G401.6 (cell line): ENCODE results near the gene COL5A1.
"Not testable (repeated sequence)": the region's sequence is repeated elsewhere in the genome, so short reads cannot be mapped to it uniquely, and the experiment has no call there.

Source experiments
- FAIRE-seq: peaks from 2 replicates; lab custom pipeline; 2012; peaks lifted over from hg19 to GRCh38; lab: Jason Lieb, UNC

The COL5A1 gene

GRCh38 chr9:134657666-134658377 lies 16.2 kb downstream of the COL5A1 start:
- no peak for FAIRE-seq

- FAIRE-seq: no peak
Measured at GRCh38 chr9:134658378-134658955, 16.9 kb downstream of the COL5A1 start.

GRCh38 chr9:134659688-134660131 lies 18.1 kb downstream of the COL5A1 start:
- FAIRE-seq: no peak

- FAIRE-seq: no peak
Measured at GRCh38 chr9:134660407-134660806, 18.8 kb downstream of the COL5A1 start.

- FAIRE-seq: no peak
Measured at GRCh38 chr9:134661299-134661698, 19.7 kb downstream of the COL5A1 start.

GRCh38 chr9:134661791-134662142 lies 20.2 kb downstream of the COL5A1 start:
- FAIRE-seq: no peak

GRCh38 chr9:134662143-134662876 lies 20.7 kb downstream of the COL5A1 start:
- FAIRE-seq: no peak

- FAIRE-seq: no peak
Measured at GRCh38 chr9:134663084-134663483, 21.5 kb downstream of the COL5A1 start.

- no peak for FAIRE-seq
Measured at GRCh38 chr9:134663753-134664415, 22.3 kb downstream of the COL5A1 start.

GRCh38 chr9:134664446-134664845 lies 22.8 kb downstream of the COL5A1 start:
- no peak for FAIRE-seq

- FAIRE-seq: no peak
Measured at GRCh38 chr9:134666208-134666607, 24.6 kb downstream of the COL5A1 start.

GRCh38 chr9:134666831-134667230 lies 25.2 kb downstream of the COL5A1 start:
- no peak for FAIRE-seq

- not testable (repeated sequence) for FAIRE-seq
Measured at GRCh38 chr9:134668977-134669376, 27.4 kb downstream of the COL5A1 start.

- FAIRE-seq: no peak
Measured at GRCh38 chr9:134669399-134669955, 27.9 kb downstream of the COL5A1 start.

- FAIRE-seq: no peak
Measured at GRCh38 chr9:134670042-134670525, 28.5 kb downstream of the COL5A1 start.

- FAIRE-seq: no peak
Measured at GRCh38 chr9:134670851-134671281, 29.3 kb downstream of the COL5A1 start.

GRCh38 chr9:134671341-134672113 lies 29.9 kb downstream of the COL5A1 start:
- no peak for FAIRE-seq

GRCh38 chr9:134676361-134676760 lies 34.8 kb downstream of the COL5A1 start:
- FAIRE-seq: no peak

GRCh38 chr9:134676886-134677285 lies 35.3 kb downstream of the COL5A1 start:
- no peak for FAIRE-seq

- no peak for FAIRE-seq
Measured at GRCh38 chr9:134677743-134678142, 36.1 kb downstream of the COL5A1 start.

GRCh38 chr9:134678206-134678605 lies 36.6 kb downstream of the COL5A1 start:
- no peak for FAIRE-seq
